GM12873 (cell line): ENCODE data around the gene ZNF677.

Experiments
- CTCF ChIP-seq: IDR thresholded peaks from 2 replicates; pipeline ENCODE4 v1.5.1; 2012; ENCODE audit warnings: low read depth, mild to moderate bottlenecking, moderate library complexity, low read length, control low read depth; ENCODE audit not compliant: insufficient read depth; ENCODE audit errors: missing control alignments

The ZNF677 gene

GRCh38 chr19:53195265-53195903, 59.3 kb downstream of the ZNF677 start:
- peak; percentile 85 for TF ChIP-seq CTCF

DNA sequence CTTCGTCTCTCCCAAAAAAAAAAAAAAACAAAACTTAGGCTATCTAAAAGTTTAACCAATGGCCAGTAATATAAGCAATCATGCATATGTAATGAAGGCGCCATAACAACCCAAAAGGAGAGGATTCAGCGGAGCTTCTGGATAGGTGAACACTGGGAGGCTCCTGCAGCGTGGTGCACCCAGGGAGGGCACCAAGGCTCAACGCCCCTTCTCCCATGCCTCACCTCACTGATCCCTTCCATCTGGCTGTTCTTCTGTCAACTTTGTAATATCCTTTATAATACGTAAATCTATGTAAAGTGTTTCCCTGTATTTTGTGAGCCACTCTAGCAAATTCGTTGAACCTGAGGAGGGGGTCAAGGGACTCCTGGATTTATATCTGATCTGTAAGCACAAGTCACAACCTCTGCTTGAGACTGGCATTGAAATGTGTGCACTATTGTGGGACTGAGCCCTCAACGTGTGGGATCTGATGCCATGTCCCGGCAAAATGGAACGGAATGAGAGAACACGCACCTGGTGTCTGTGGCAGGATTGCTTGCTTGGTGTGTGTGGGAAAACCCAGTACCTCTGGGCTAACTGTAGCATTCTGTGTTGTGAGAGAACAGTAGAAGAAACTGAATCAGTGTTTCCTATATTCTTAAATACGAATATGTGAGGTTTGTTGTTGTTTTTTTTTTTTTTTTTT, 61.0 kb downstream of the ZNF677 start:
- no peak for TF ChIP-seq CTCF

- TF ChIP-seq CTCF = no peak
These were observed 61.7 kb downstream of the ZNF677 start, which contains the start of gene ZNF665 for GRCh38 chr19:53192771-53193534. Gene ZNF665, minus strand, starts transcription at chr19:53193358. Its CDS starts 10,460 bp downstream, at chr19:53182898.

DNA sequence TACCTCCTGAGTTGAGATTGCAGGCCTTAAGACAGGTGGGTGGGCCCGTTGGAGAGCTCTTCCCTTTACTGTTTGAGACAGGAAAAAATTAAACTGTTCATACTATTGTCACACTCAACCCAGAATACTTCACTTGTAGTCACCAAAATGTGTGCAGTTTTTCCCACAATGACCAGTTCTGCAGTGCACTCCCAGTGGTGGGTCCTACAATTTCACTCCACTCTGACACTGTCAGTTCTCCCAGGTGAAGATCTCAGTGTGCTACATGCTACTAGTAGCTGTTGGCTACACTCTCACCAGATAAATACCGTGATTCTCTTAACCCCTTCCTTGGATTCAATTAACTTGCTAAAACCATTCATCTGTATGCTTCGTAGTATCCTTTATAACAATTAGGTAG, 64.4 kb downstream of the ZNF677 start:
- no peak for TF ChIP-seq CTCF
